H1 (cell line): ENCODE data around the gene SEC24B. TPM values are rescaled to one million over a fixed set of nuclear protein-coding genes. Genes with fewer than 3 reads are reported as not detected.

Source experiments
- BACH1 ChIP-seq: IDR thresholded peaks from 2 replicates; pipeline ENCODE4 v1.6.1; 2012; ENCODE audit warnings: low read length, improper control_type of control experiment
- CTBP2 ChIP-seq: IDR thresholded peaks from 2 replicates; pipeline ENCODE4 v1.7.0; 2011; ENCODE audit warnings: borderline replicate concordance, mild to moderate bottlenecking, moderate library complexity, mixed read lengths, low read length; ENCODE audit not compliant: insufficient read depth, insufficient read length
- JUN ChIP-seq: IDR thresholded peaks from 2 replicates; pipeline ENCODE4 v1.6.1; 2011; ENCODE audit warnings: low read depth, mild to moderate bottlenecking, improper control_type of control experiment, low read length
- KDM4A ChIP-seq: IDR thresholded peaks from one replicate; pipeline ENCODE4 v1.7.1; 2012; ENCODE audit warnings: low read depth, mild to moderate bottlenecking, moderate library complexity, low read length, inconsistent platforms; ENCODE audit not compliant: severe bottlenecking
- RFX5 ChIP-seq: IDR thresholded peaks from 2 replicates; pipeline ENCODE4 v1.6.1; 2011; ENCODE audit warnings: low read depth, low read length, improper control_type of control experiment, borderline replicate concordance
- SAP30 ChIP-seq: fragments of 300-600 bp; sonication (generic); IDR thresholded peaks from 2 replicates; pipeline ENCODE4 v1.7.1; 2012; ENCODE audit warnings: low read length, moderate library complexity, mild to moderate bottlenecking, inconsistent platforms; ENCODE audit not compliant: insufficient read depth, insufficient replicate concordance
- TAF1 ChIP-seq: IDR thresholded peaks from 2 replicates; pipeline ENCODE4 v1.6.1; 2011; ENCODE audit warnings: mild to moderate bottlenecking, low read depth, low read length
- TAF7 ChIP-seq: optimal IDR thresholded peaks from 2 replicates; pipeline ENCODE3; 2011; ENCODE audit warnings: low read depth, mild to moderate bottlenecking, inconsistent platforms, low read length, moderate library complexity, borderline replicate concordance
- polyA plus RNA-seq, 7 experiments: library from polyadenylated mRNA; depleted of rRNA in 3 of 7; stranded (reverse) in 5 of 7; unstranded in 2 of 7; fragments of >200 nt in 5 of 7; fragments of 200-250 nt in 2 of 7; gene quantifications; 1 replicate in 5 of 7; 2 replicates in 1 of 7; 4 replicates in 1 of 7; pipeline versions ENCODE4 v1.2.1 to v1.2.3, GENCODE V29; 2011 to 2013; ENCODE audit warnings: missing spikeins in 2 of 7, mixed read lengths in 2 of 7
- total RNA-seq: library from RNA; stranded (reverse); fragmentation: NEBNext Ultra II Directional; extraction: Animal tissue kit (Norgen Biotek cat#: 25700); gene quantifications from 2 replicates; pipeline ENCODE4 v1.2.1, GENCODE V29; 2021
- TF ChIP-seq, protein P1 (sequence below): fragments of 300-600 bp; sonication (generic); IDR thresholded peaks from 2 replicates; pipeline ENCODE4 v1.7.1; 2012; ENCODE audit warnings: low read length, moderate library complexity, mild to moderate bottlenecking, inconsistent platforms; ENCODE audit not compliant: insufficient replicate concordance

SEC24B gene
- total and polyA plus RNA-seq, 2 of the 8 experiments (the other 6 are each of a cell fraction or from before 2014, with no cell fraction given): 25.6 to 30.9 TPM

- TF ChIP-seq, protein P1, sequence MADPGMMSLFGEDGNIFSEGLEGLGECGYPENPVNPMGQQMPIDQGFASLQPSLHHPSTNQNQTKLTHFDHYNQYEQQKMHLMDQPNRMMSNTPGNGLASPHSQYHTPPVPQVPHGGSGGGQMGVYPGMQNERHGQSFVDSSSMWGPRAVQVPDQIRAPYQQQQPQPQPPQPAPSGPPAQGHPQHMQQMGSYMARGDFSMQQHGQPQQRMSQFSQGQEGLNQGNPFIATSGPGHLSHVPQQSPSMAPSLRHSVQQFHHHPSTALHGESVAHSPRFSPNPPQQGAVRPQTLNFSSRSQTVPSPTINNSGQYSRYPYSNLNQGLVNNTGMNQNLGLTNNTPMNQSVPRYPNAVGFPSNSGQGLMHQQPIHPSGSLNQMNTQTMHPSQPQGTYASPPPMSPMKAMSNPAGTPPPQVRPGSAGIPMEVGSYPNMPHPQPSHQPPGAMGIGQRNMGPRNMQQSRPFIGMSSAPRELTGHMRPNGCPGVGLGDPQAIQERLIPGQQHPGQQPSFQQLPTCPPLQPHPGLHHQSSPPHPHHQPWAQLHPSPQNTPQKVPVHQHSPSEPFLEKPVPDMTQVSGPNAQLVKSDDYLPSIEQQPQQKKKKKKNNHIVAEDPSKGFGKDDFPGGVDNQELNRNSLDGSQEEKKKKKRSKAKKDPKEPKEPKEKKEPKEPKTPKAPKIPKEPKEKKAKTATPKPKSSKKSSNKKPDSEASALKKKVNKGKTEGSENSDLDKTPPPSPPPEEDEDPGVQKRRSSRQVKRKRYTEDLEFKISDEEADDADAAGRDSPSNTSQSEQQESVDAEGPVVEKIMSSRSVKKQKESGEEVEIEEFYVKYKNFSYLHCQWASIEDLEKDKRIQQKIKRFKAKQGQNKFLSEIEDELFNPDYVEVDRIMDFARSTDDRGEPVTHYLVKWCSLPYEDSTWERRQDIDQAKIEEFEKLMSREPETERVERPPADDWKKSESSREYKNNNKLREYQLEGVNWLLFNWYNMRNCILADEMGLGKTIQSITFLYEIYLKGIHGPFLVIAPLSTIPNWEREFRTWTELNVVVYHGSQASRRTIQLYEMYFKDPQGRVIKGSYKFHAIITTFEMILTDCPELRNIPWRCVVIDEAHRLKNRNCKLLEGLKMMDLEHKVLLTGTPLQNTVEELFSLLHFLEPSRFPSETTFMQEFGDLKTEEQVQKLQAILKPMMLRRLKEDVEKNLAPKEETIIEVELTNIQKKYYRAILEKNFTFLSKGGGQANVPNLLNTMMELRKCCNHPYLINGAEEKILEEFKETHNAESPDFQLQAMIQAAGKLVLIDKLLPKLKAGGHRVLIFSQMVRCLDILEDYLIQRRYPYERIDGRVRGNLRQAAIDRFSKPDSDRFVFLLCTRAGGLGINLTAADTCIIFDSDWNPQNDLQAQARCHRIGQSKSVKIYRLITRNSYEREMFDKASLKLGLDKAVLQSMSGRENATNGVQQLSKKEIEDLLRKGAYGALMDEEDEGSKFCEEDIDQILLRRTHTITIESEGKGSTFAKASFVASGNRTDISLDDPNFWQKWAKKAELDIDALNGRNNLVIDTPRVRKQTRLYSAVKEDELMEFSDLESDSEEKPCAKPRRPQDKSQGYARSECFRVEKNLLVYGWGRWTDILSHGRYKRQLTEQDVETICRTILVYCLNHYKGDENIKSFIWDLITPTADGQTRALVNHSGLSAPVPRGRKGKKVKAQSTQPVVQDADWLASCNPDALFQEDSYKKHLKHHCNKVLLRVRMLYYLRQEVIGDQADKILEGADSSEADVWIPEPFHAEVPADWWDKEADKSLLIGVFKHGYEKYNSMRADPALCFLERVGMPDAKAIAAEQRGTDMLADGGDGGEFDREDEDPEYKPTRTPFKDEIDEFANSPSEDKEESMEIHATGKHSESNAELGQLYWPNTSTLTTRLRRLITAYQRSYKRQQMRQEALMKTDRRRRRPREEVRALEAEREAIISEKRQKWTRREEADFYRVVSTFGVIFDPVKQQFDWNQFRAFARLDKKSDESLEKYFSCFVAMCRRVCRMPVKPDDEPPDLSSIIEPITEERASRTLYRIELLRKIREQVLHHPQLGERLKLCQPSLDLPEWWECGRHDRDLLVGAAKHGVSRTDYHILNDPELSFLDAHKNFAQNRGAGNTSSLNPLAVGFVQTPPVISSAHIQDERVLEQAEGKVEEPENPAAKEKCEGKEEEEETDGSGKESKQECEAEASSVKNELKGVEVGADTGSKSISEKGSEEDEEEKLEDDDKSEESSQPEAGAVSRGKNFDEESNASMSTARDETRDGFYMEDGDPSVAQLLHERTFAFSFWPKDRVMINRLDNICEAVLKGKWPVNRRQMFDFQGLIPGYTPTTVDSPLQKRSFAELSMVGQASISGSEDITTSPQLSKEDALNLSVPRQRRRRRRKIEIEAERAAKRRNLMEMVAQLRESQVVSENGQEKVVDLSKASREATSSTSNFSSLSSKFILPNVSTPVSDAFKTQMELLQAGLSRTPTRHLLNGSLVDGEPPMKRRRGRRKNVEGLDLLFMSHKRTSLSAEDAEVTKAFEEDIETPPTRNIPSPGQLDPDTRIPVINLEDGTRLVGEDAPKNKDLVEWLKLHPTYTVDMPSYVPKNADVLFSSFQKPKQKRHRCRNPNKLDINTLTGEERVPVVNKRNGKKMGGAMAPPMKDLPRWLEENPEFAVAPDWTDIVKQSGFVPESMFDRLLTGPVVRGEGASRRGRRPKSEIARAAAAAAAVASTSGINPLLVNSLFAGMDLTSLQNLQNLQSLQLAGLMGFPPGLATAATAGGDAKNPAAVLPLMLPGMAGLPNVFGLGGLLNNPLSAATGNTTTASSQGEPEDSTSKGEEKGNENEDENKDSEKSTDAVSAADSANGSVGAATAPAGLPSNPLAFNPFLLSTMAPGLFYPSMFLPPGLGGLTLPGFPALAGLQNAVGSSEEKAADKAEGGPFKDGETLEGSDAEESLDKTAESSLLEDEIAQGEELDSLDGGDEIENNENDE: no peak
- TF ChIP-seq JUN (no peak), KDM4A (no peak), TAF1 (no peak), TAF7 (no peak), CTBP2 (no peak), BACH1 (no peak), SAP30 (no peak), RFX5 (no peak)
These were observed 29.2 kb downstream of the SEC24B start (continued) for GRCh38 chr4:109462802-109463201.
